HG02938 (cell line): Measurements from ENCODE around the gene PACRG.

Source experiments
- ATAC-seq: cut with Tn5 transposase; IDR thresholded peaks from one replicate; pipeline ENCODE4 v1.9.1; 2021; ENCODE audit warnings: mild to moderate bottlenecking, moderate library complexity; ENCODE audit not compliant: unreplicated experiment

PACRG gene

GRCh38 chr6:163229050-163229449, 501.3 kb downstream of the PACRG start:
- no peak for ATAC-seq

- no peak for ATAC-seq
Measured at GRCh38 chr6:163230901-163231300, 503.1 kb downstream of the PACRG start.

- ATAC-seq = no peak
Measured at GRCh38 chr6:163231356-163232014, 503.7 kb downstream of the PACRG start.

- ATAC-seq = no peak
Measured at GRCh38 chr6:163232015-163232523, 504.3 kb downstream of the PACRG start.

GRCh38 chr6:163232649-163233048, 504.9 kb downstream of the PACRG start:
- no peak for ATAC-seq

GRCh38 chr6:163237110-163237509, 509.3 kb downstream of the PACRG start:
- ATAC-seq = no peak

- ATAC-seq = no peak
Measured at GRCh38 chr6:163239572-163240340, 512.0 kb downstream of the PACRG start.

GRCh38 chr6:163240556-163240955, 512.8 kb downstream of the PACRG start:
- ATAC-seq = no peak

- ATAC-seq = no peak
Measured at GRCh38 chr6:163241683-163242082, 513.9 kb downstream of the PACRG start.

GRCh38 chr6:163243083-163243482, 515.3 kb downstream of the PACRG start:
- no peak for ATAC-seq

GRCh38 chr6:163243692-163244589, 516.2 kb downstream of the PACRG start:
- ATAC-seq = no peak

GRCh38 chr6:163248051-163248450, 520.3 kb downstream of the PACRG start:
- ATAC-seq = no peak

- ATAC-seq = no peak
Measured at GRCh38 chr6:163249651-163250101, 521.9 kb downstream of the PACRG start.

GRCh38 chr6:163250116-163250515, 522.3 kb downstream of the PACRG start:
- ATAC-seq = no peak

- no peak for ATAC-seq
Measured at GRCh38 chr6:163252061-163252591, 524.4 kb downstream of the PACRG start.

GRCh38 chr6:163253556-163254213, 525.9 kb downstream of the PACRG start:
- no peak for ATAC-seq

- no peak for ATAC-seq
Measured at GRCh38 chr6:163254341-163254835, 526.6 kb downstream of the PACRG start.

GRCh38 chr6:163255265-163255664, 527.5 kb downstream of the PACRG start:
- no peak for ATAC-seq

GRCh38 chr6:163259689-163260088, 531.9 kb downstream of the PACRG start:
- no peak for ATAC-seq
